WTC11 (cell line): ENCODE data around the gene BCL11A. TPM values are rescaled to one million over a fixed set of nuclear protein-coding genes. Genes with fewer than 3 reads are reported as not detected.

ENCODE experiments used
- ATAC-seq: fragments of 200-7000 bp; cut with Tn5 transposase; 2 replicates; pipeline ENCODE4 v1.10.0; 2021; ENCODE audit warnings: mild to moderate bottlenecking, moderate library complexity
- CTCF ChIA-PET: fragments of 300-600 bp; sonication (Branson Sonifier 250); formaldehyde crosslinking; loops from one replicate; lab custom pipeline; 2021; ENCODE audit warnings: antibody characterized with exemption; lab: Charles Lee
- POLR2A ChIA-PET: fragments of 350-600 bp; sonication (Branson Sonifier 250); formaldehyde crosslinking; loops from one replicate; lab custom pipeline; 2021; ENCODE audit warnings: antibody characterized with exemption; lab: Charles Lee
- DNase-seq: peaks from one replicate; pipeline ENCODE4 v3.0.0; 2021; ENCODE audit warnings: low spot score
- H3K27ac Mint-ChIP-seq: 2 replicates; pipeline ENCODE4 v1.8.0; 2021; ENCODE audit warnings: mixed read lengths
- H3K27me3 Mint-ChIP-seq: 2 replicates; pipeline ENCODE4 v1.8.0; 2021; ENCODE audit warnings: low read depth, mild to moderate bottlenecking, moderate library complexity, mixed read lengths
- H3K36me3 Mint-ChIP-seq: 2 replicates; pipeline ENCODE4 v1.8.0; 2021; ENCODE audit warnings: mixed read lengths
- H3K4me1 Mint-ChIP-seq: 2 replicates; pipeline ENCODE4 v1.8.0; 2022; ENCODE audit warnings: mixed read lengths
- H3K4me3 Mint-ChIP-seq: 2 replicates; pipeline ENCODE4 v1.8.0; 2021; ENCODE audit warnings: mild to moderate bottlenecking, moderate library complexity, mixed read lengths
- H3K9me3 Mint-ChIP-seq: 2 replicates; pipeline ENCODE4 v1.8.0; 2021; ENCODE audit warnings: mixed read lengths
- ATF3 ChIP-seq: sonication (generic); formaldehyde crosslinking; conservative IDR thresholded peaks from 2 replicates; pipeline ENCODE4 v1.8.1; 2022; ENCODE audit warnings: mild to moderate bottlenecking, missing genetic modification reagents
- CREB1 ChIP-seq: sonication (generic); formaldehyde crosslinking; IDR thresholded peaks from 2 replicates; pipeline ENCODE4 v1.8.0; 2023; ENCODE audit warnings: mild to moderate bottlenecking, missing genetic modification reagents
- E2F5 ChIP-seq: sonication (generic); formaldehyde crosslinking; IDR thresholded peaks from 2 replicates; pipeline ENCODE4 v1.8.1; 2022; ENCODE audit warnings: mild to moderate bottlenecking, moderate library complexity, missing genetic modification reagents
- FOXP4 ChIP-seq: sonication (generic); formaldehyde crosslinking; IDR thresholded peaks from 2 replicates; pipeline ENCODE4 v1.8.0; 2022; ENCODE audit warnings: mild to moderate bottlenecking, missing genetic modification reagents
- HMGXB4 ChIP-seq: sonication (generic); formaldehyde crosslinking; IDR thresholded peaks from 2 replicates; pipeline ENCODE4 v1.8.1; 2023; ENCODE audit warnings: mild to moderate bottlenecking, moderate library complexity, missing genetic modification reagents
- JAZF1 ChIP-seq: fragments of 250-450 bp; sonication (Bioruptor Pico); IDR thresholded peaks from 2 replicates; pipeline ENCODE4 v1.9.0; 2021; ENCODE audit warnings: moderate library complexity, mild to moderate bottlenecking, inconsistent platforms
- NFATC4 ChIP-seq: fragments of 250-450 bp; sonication (Bioruptor Pico); IDR thresholded peaks from 2 replicates; pipeline ENCODE4 v1.9.0; 2021; ENCODE audit warnings: mild to moderate bottlenecking
- NFE2L1 ChIP-seq: sonication (generic); formaldehyde crosslinking; IDR thresholded peaks from 2 replicates; pipeline ENCODE4 v1.8.1; 2023; ENCODE audit warnings: missing genetic modification reagents
- NR2C2 ChIP-seq: sonication (generic); formaldehyde crosslinking; IDR thresholded peaks from 2 replicates; pipeline ENCODE4 v1.8.0; 2022; ENCODE audit warnings: mild to moderate bottlenecking, missing genetic modification reagents
- PRDM15 ChIP-seq: sonication (generic); formaldehyde crosslinking; IDR thresholded peaks from 2 replicates; pipeline ENCODE4 v1.8.0; 2022; ENCODE audit warnings: missing genetic modification reagents
- SP1 ChIP-seq: sonication (generic); formaldehyde crosslinking; conservative IDR thresholded peaks from 2 replicates; pipeline ENCODE4 v1.8.1; 2022; ENCODE audit warnings: missing genetic modification reagents
- STAT6 ChIP-seq: sonication (generic); formaldehyde crosslinking; conservative IDR thresholded peaks from 2 replicates; pipeline ENCODE4 v1.8.1; 2023; ENCODE audit warnings: mild to moderate bottlenecking, low read depth, missing genetic modification reagents, moderate library complexity
- TCF7 ChIP-seq: sonication (generic); formaldehyde crosslinking; IDR thresholded peaks from 2 replicates; pipeline ENCODE4 v1.8.0; 2022; ENCODE audit warnings: mild to moderate bottlenecking, low read depth, missing genetic modification reagents, moderate library complexity
- TEAD4 ChIP-seq: sonication (generic); formaldehyde crosslinking; IDR thresholded peaks from 2 replicates; pipeline ENCODE4 v1.8.0; 2022; ENCODE audit warnings: mild to moderate bottlenecking, missing genetic modification reagents
- USF1 ChIP-seq: sonication (generic); formaldehyde crosslinking; IDR thresholded peaks from 2 replicates; pipeline ENCODE4 v1.8.0; 2022; ENCODE audit warnings: mild to moderate bottlenecking, missing genetic modification reagents
- ZBTB21 ChIP-seq: sonication (generic); formaldehyde crosslinking; IDR thresholded peaks from 2 replicates; pipeline ENCODE4 v1.8.1; 2023; ENCODE audit warnings: mild to moderate bottlenecking, missing genetic modification reagents, borderline replicate concordance
- ZNF416 ChIP-seq: fragments of 250-450 bp; sonication (Bioruptor Pico); IDR thresholded peaks from 2 replicates; pipeline ENCODE4 v1.9.0; 2021; ENCODE audit warnings: mild to moderate bottlenecking, inconsistent platforms
- ZNF425 ChIP-seq: fragments of 250-450 bp; sonication (Bioruptor Pico); conservative IDR thresholded peaks from 2 replicates; pipeline ENCODE4 v1.9.0; 2021; ENCODE audit warnings: mild to moderate bottlenecking
- ZNF532 ChIP-seq: fragments of 250-450 bp; sonication (Bioruptor Pico); IDR thresholded peaks from 2 replicates; pipeline ENCODE4 v1.9.0; 2021; ENCODE audit warnings: mild to moderate bottlenecking, borderline replicate concordance
- total RNA-seq: library from RNA; stranded (reverse); gene quantifications from 3 replicates; pipeline ENCODE4 v1.2.3, GENCODE V29; 2021

BCL11A gene
- total RNA-seq, 1 experiment from 2014 or later, result 53.2 TPM

- Mint-ChIP-seq H3K27ac (no peak overlapping the region), H3K27me3 (peaks cover 25% of the 10 kb centered on the region), H3K4me3 (no peak overlapping the region), H3K9me3 (no peaks in the 10 kb centered on the region), H3K4me1 (peaks cover 40% of the 10 kb centered on the region), H3K36me3 (no peaks in the 10 kb centered on the region)
- TF ChIP-seq ZNF416, result no peak
- no peak for TF ChIP-seq ZNF425 (CRISPR knock-in tag)
- no peak for TF ChIP-seq CREB1 (CRISPR knock-in tag)
- TF ChIP-seq ZNF532 (CRISPR knock-in tag), result no peak
- no peak for TF ChIP-seq SP1 (CRISPR knock-in tag)
- TF ChIP-seq FOXP4 (CRISPR knock-in tag), result no peak
- TF ChIP-seq ZBTB21 (CRISPR knock-in tag), result no peak
- no peak for TF ChIP-seq USF1
- TF ChIP-seq ATF3 (CRISPR knock-in tag), result no peak
- no peak for TF ChIP-seq HMGXB4
- no peak for TF ChIP-seq TEAD4 (CRISPR knock-in tag)
- TF ChIP-seq E2F5 (CRISPR knock-in tag), result no peak
- no peak for TF ChIP-seq TCF7
- TF ChIP-seq JAZF1, result no peak
- no peak for TF ChIP-seq NFE2L1 (CRISPR knock-in tag)
- no peak for TF ChIP-seq PRDM15 (CRISPR knock-in tag)
- no peak for TF ChIP-seq NFATC4 (CRISPR knock-in tag)
- no peak for TF ChIP-seq NR2C2 (CRISPR knock-in tag)
- TF ChIP-seq STAT6 (CRISPR knock-in tag), result no peak
- DNase-seq (no peak), ATAC-seq (no peak)
- ChIA-PET POLR2A (no interaction called here), CTCF (no interaction called here)
These were observed 110.8 kb downstream of the BCL11A start for GRCh38 chr2:60442608-60443007.
